ENCODE data around the gene PPP1R1A. TPM values are rescaled to one million over a fixed set of nuclear protein-coding genes. Genes with fewer than 3 reads are reported as not detected.
A peak's percentile ranks its signal among the peaks of the same experiment; 100 is the strongest.

The PPP1R1A gene
- total RNA-seq, 1 donor from 2014 or later: 2.3 TPM

GRCh38 chr12:54564768-54565167 lies 23.7 kb downstream of the PPP1R1A start:
- H3K27ac ChIP-seq: no peak overlapping the region
- peaks cover 8% of the 10 kb centered on the region for H3K27me3 Mint-ChIP-seq (ENCODE audit: insufficient read depth, low read depth)
- peak overlapping the region; percentile 63 for H3K4me2 ChIP-seq
- no peaks in the 10 kb centered on the region for H3K36me3 ChIP-seq
- no peaks in the 10 kb centered on the region for H4K20me1 ChIP-seq (ENCODE audit: low read depth)
- TF ChIP-seq EZH2phosphoT487 (IDR thresholded peaks at IDR 0.05) (no peak), EZH2 (IDR thresholded peaks at IDR 0.05) (no peak), CTCF (IDR thresholded peaks at IDR 0.05) (no peak)
- peaks cover 68% of the 10 kb centered on the region for H3K4me1 Mint-ChIP-seq
- H3K27ac Mint-ChIP-seq: peak overlapping the region; percentile 98
- peaks cover 13% of the 10 kb centered on the region for H3K36me3 Mint-ChIP-seq
- no peaks in the 10 kb centered on the region for H3K79me2 ChIP-seq (ENCODE audit: low read depth)
- peaks cover 25% of the 10 kb centered on the region for H3F3A ChIP-seq (ENCODE audit: low read depth)
- no peaks in the 10 kb centered on the region for H3K9me3 ChIP-seq (ENCODE audit: low read depth)
- H3K4me3 Mint-ChIP-seq: peak overlapping the region; percentile 56
- peaks cover 2% of the 10 kb centered on the region for H3K9me3 Mint-ChIP-seq
- peaks cover 18% of the 10 kb centered on the region for H3K27me3 ChIP-seq
- DNase-seq (ENCODE audit: low spot score): peak; percentile 54
- H3K9ac ChIP-seq: no peak overlapping the region
- H3K4me1 ChIP-seq: peaks cover 37% of the 10 kb centered on the region
- H3K4me3 ChIP-seq: peak overlapping the region; percentile 3
- peak overlapping the region; percentile 48 for H2AFZ ChIP-seq (replicated peaks)

- Mint-ChIP-seq H3K27ac (peak overlapping the region; percentile 70), H3K9me3 (peaks cover 2% of the 10 kb centered on the region), H3K4me3 (no peak overlapping the region), H3K36me3 (peaks cover 12% of the 10 kb centered on the region), H3K4me1 (peaks cover 60% of the 10 kb centered on the region), H3K27me3 (ENCODE audit: insufficient read depth, low read depth) (peaks cover 3% of the 10 kb centered on the region)
- Histone ChIP-seq H3K9ac (no peak overlapping the region), H3K27ac (no peak overlapping the region), H2AFZ (replicated peaks) (no peak overlapping the region), H4K20me1 (ENCODE audit: low read depth) (no peaks in the 10 kb centered on the region), H3K4me3 (no peak overlapping the region), H3K36me3 (no peaks in the 10 kb centered on the region), H3K79me2 (ENCODE audit: low read depth) (no peaks in the 10 kb centered on the region), H3K27me3 (peaks cover 26% of the 10 kb centered on the region), H3K4me2 (no peak overlapping the region), H3K4me1 (peaks cover 37% of the 10 kb centered on the region), H3K9me3 (ENCODE audit: low read depth) (no peaks in the 10 kb centered on the region), H3F3A (ENCODE audit: low read depth) (peaks cover 25% of the 10 kb centered on the region)
- TF ChIP-seq EZH2phosphoT487 (IDR thresholded peaks at IDR 0.05) (no peak), EZH2 (IDR thresholded peaks at IDR 0.05) (no peak), CTCF (IDR thresholded peaks at IDR 0.05) (no peak)
- DNase-seq (ENCODE audit: low spot score): no peak
These were observed 24.7 kb downstream of the PPP1R1A start for GRCh38 chr12:54563787-54564186.

DNA sequence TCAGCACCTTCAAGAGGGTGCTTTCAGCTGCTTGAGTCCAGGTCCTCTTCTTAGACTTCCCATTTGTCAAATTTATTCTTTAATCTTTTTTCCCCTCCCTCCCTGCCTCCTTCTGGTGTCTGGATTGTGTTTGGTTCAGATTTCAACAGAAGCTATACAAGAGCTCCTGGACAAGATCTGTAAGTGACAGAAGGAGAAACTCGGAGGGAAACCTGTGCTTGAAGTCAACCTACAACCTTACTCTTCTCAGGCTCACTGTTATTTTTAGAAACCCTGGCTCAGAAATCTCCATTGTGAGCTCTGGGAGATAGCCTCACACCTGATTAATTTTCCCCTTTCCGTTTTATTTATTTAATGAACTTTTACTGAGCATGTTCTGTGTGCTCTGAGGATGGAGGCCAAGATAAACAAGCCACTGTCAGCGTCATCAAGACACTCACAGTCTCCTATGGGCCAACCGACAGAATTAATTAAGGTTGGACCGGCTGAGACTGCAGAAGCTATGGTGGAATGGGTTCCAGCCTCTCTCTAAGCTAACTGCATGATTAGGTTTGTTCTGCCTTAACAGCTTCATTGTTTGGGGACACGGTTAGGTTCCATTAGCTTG lies 25.6 kb downstream of the PPP1R1A start:
- no peak overlapping the region for H3K9ac ChIP-seq
- peaks cover 3% of the 10 kb centered on the region for H3K27me3 Mint-ChIP-seq (ENCODE audit: insufficient read depth, low read depth)
- peaks cover 11% of the 10 kb centered on the region for H3K36me3 Mint-ChIP-seq
- peaks cover 2% of the 10 kb centered on the region for H3K9me3 Mint-ChIP-seq
- no peaks in the 10 kb centered on the region for H4K20me1 ChIP-seq (ENCODE audit: low read depth)
- H3K4me3 Mint-ChIP-seq: no peak overlapping the region
- DNase-seq (ENCODE audit: low spot score): no peak
- H3K36me3 ChIP-seq: no peaks in the 10 kb centered on the region
- peaks cover 35% of the 10 kb centered on the region for H3K27me3 ChIP-seq
- H3K4me1 Mint-ChIP-seq: peaks cover 62% of the 10 kb centered on the region
- no peaks in the 10 kb centered on the region for H3K79me2 ChIP-seq (ENCODE audit: low read depth)
- TF ChIP-seq EZH2 (IDR thresholded peaks at IDR 0.05): no peak
- no peak for TF ChIP-seq EZH2phosphoT487 (IDR thresholded peaks at IDR 0.05)
- no peak for TF ChIP-seq CTCF (IDR thresholded peaks at IDR 0.05)
- H3K4me3 ChIP-seq: no peak overlapping the region
- H3K9me3 ChIP-seq (ENCODE audit: low read depth): no peaks in the 10 kb centered on the region
- peak overlapping the region; percentile 84 for H3K27ac Mint-ChIP-seq
- no peak overlapping the region for H2AFZ ChIP-seq (replicated peaks)
- H3K27ac ChIP-seq: no peak overlapping the region
- no peak overlapping the region for H3K4me2 ChIP-seq
- peaks cover 37% of the 10 kb centered on the region for H3K4me1 ChIP-seq
- peaks cover 25% of the 10 kb centered on the region for H3F3A ChIP-seq (ENCODE audit: low read depth)

Measured in neural progenitor cell (in vitro differentiated cells).